ENCODE results near the gene PATJ. TPM values are rescaled to one million over a fixed set of nuclear protein-coding genes. Genes with fewer than 3 reads are reported as not detected.

The PATJ gene
- polyA plus RNA-seq, 1 donor (not counting 4 experiments of a cell fraction or from before 2014, with no cell fraction given), result 28.1 TPM

DNA sequence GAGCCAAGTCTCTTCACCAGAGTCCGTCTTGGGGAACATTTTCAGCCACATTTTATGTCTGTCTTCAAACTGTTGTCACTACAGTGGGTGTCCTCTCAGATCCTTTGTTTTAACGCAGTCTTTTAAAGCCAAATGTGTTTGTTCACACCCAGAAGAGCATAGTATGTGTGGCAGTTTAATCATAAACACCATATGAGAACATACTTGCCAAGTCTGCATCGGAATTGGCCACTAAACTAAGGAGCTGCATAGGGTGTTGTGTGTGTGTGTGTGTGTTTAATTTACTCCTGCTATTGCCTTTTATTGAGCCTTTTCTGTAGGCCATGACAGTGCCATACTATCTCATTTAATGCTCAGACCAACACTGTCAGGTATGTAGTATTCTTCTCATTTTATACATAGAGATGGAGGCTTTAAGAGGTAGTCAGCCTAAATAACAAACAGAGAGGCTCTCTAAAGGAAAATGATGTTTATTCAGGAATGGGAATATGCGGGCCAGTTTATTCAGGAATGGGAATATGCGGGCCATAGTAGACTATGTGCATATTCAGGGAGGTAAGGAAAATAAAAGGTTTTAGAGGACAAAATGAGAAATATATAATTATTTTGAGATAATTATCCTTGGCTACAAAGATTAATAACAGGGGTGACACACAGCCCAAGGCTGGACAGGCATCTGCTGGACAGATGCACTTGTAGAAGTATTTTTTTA lies 384.5 kb downstream of the PATJ start:
- Histone ChIP-seq H4K20me1 (ENCODE audit: control insufficient read depth, extremely low read depth, insufficient read depth, low read length) (no peaks in the 10 kb centered on the region), H3K9me1 (ENCODE audit: control insufficient read depth, extremely low read depth, insufficient read depth, low read length) (no peaks in the 10 kb centered on the region), H2AFZ (ENCODE audit: control insufficient read depth, low read length) (no peak overlapping the region), H3K4me3 (ENCODE audit: control insufficient read depth in 2 of 3, extremely low read depth in 1 of 3, insufficient read depth in 2 of 3, low read depth in 1 of 3, low read length in 3 of 3) (no peak overlapping the region), H3K9ac (ENCODE audit: control insufficient read depth, extremely low read depth, insufficient read depth, low read length) (no peak overlapping the region), H3K9me3 (ENCODE audit: control insufficient read depth, low read depth, low read length) (no peaks in the 10 kb centered on the region), H3K36me3 (ENCODE audit: control insufficient read depth in 2 of 2, extremely low read depth in 1 of 2, insufficient read depth in 2 of 2, low read length in 2 of 2) (peaks cover 0 to 8% of the 10 kb centered on the region in 2 experiments), H3K4me1 (ENCODE audit: control insufficient read depth, extremely low read depth, insufficient read depth, low read length) (peaks cover 7% of the 10 kb centered on the region), H3K27me3 (ENCODE audit: control insufficient read depth, extremely low read depth, insufficient read depth, low read length) (no peaks in the 10 kb centered on the region), H3K79me2 (ENCODE audit: control insufficient read depth, insufficient read depth, low read length) (no peaks in the 10 kb centered on the region), H3K4me2 (ENCODE audit: control insufficient read depth, extremely low read depth, insufficient read depth, low read depth, low read length) (no peak overlapping the region), H3K27ac (ENCODE audit: control insufficient read depth, insufficient read depth, low read length) (no peak overlapping the region)
- dilution Hi-C loops (cut with MboI; ENCODE audit: extremely low pct_ligation_motif_present, low sequenced_read_pairs), result no loop called here
- FAIRE-seq (no peak), DNase-seq (ENCODE audit: low read depth, low spot score) (no peak)
- no peak for TF ChIP-seq EZH2 (IDR thresholded peaks at IDR 0.05; ENCODE audit: low read length)
- TF ChIP-seq, protein P1, sequence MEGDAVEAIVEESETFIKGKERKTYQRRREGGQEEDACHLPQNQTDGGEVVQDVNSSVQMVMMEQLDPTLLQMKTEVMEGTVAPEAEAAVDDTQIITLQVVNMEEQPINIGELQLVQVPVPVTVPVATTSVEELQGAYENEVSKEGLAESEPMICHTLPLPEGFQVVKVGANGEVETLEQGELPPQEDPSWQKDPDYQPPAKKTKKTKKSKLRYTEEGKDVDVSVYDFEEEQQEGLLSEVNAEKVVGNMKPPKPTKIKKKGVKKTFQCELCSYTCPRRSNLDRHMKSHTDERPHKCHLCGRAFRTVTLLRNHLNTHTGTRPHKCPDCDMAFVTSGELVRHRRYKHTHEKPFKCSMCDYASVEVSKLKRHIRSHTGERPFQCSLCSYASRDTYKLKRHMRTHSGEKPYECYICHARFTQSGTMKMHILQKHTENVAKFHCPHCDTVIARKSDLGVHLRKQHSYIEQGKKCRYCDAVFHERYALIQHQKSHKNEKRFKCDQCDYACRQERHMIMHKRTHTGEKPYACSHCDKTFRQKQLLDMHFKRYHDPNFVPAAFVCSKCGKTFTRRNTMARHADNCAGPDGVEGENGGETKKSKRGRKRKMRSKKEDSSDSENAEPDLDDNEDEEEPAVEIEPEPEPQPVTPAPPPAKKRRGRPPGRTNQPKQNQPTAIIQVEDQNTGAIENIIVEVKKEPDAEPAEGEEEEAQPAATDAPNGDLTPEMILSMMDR (optimal IDR thresholded peaks at IDR 0.05 in 1 of 3, IDR thresholded peaks at IDR 0.05 in 1 of 3, conservative IDR thresholded peaks at IDR 0.05 in 1 of 3; ENCODE audit: extremely low read depth in 1 of 3, insufficient read depth in 2 of 3, low read length in 3 of 3), result no peak

DNA sequence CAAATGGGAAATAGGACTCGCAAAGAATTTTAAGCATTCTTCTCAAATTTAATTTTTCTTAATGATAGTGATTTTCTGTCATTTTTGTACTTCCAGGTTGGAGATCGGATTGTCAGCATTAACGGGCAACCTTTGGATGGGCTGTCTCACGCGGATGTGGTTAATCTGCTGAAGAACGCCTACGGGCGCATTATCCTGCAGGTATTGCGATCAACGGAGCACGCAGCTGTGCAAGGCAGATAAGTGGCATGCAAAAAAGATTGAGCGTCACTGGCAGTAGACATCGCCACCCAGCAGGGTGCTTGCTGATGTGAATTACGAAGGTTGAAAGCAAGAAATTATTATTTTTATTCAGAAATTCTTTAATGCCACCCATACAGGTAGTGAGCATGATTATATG lies 386.5 kb downstream of the PATJ start:
- no peaks in the 10 kb centered on the region for H3K79me2 ChIP-seq (ENCODE audit: control insufficient read depth, insufficient read depth, low read length)
- no peaks in the 10 kb centered on the region for H4K20me1 ChIP-seq (ENCODE audit: control insufficient read depth, extremely low read depth, insufficient read depth, low read length)
- no peaks in the 10 kb centered on the region for H3K4me1 ChIP-seq (ENCODE audit: control insufficient read depth, extremely low read depth, insufficient read depth, low read length)
- H3K9me1 ChIP-seq (ENCODE audit: control insufficient read depth, extremely low read depth, insufficient read depth, low read length), result no peaks in the 10 kb centered on the region
- H3K9me3 ChIP-seq (ENCODE audit: control insufficient read depth, low read depth, low read length), result no peaks in the 10 kb centered on the region
- no peak overlapping the region for H2AFZ ChIP-seq (ENCODE audit: control insufficient read depth, low read length)
- no peaks in the 10 kb centered on the region for H3K27me3 ChIP-seq (ENCODE audit: control insufficient read depth, extremely low read depth, insufficient read depth, low read length)
- dilution Hi-C loops (cut with MboI; ENCODE audit: extremely low pct_ligation_motif_present, low sequenced_read_pairs), result no loop called here
- TF ChIP-seq, protein P1 (optimal IDR thresholded peaks at IDR 0.05 in 1 of 3, IDR thresholded peaks at IDR 0.05 in 1 of 3, conservative IDR thresholded peaks at IDR 0.05 in 1 of 3; ENCODE audit: extremely low read depth in 1 of 3, insufficient read depth in 2 of 3, low read length in 3 of 3), result no peak
- no peak for TF ChIP-seq EZH2 (IDR thresholded peaks at IDR 0.05; ENCODE audit: low read length)
- no peak for DNase-seq (ENCODE audit: low read depth, low spot score)
- no peak overlapping the region for H3K4me3 ChIP-seq (ENCODE audit: control insufficient read depth in 2 of 3, extremely low read depth in 1 of 3, insufficient read depth in 2 of 3, low read depth in 1 of 3, low read length in 3 of 3)
- H3K36me3 ChIP-seq (ENCODE audit: control insufficient read depth in 2 of 2, extremely low read depth in 1 of 2, insufficient read depth in 2 of 2, low read length in 2 of 2), result peaks cover 0 to 9% of the 10 kb centered on the region in 2 experiments
- H3K4me2 ChIP-seq (ENCODE audit: control insufficient read depth, extremely low read depth, insufficient read depth, low read depth, low read length), result no peak overlapping the region
- H3K27ac ChIP-seq (ENCODE audit: control insufficient read depth, insufficient read depth, low read length), result no peak overlapping the region
- no peak overlapping the region for H3K9ac ChIP-seq (ENCODE audit: control insufficient read depth, extremely low read depth, insufficient read depth, low read length)
- no peak for FAIRE-seq

Data from keratinocyte (primary cell).